ENCODE data around the gene G6PC1. TPM values are rescaled to one million over a fixed set of nuclear protein-coding genes. Genes with fewer than 3 reads are reported as not detected.

G6PC1 gene
- total RNA-seq, 1 donor from 2014 or later = not detected

DNA sequence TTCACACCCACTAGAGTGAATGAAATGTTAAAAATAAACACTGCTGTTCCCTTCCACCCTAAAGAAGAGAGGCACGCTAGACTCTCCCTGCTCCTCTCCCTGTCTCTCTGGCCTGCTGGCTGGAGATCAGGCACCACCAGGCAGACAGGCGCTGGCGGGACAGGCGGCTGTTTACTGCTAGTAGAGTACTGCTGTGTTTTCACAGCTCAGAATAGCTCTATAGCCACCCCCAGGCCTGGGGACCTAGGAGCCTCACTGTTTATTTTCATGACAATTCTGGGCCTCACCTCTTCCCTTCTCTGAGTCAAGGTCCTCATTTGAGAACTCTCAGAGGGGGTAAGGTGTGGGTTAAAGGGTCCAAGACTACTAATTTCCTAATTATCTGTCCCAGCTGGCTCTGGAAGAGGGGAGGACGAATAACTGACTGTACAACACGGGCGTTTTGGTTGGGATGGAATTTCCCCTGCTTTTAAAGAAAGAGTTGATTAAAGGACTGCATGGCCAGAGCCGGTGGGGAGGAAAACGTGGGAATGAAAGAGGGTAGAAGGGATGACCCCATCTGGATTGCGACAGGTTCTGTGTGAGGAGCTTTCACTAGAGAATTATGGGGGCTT lies 9.0 kb upstream of the G6PC1 start:
- Histone ChIP-seq H3K36me3 (no peaks in the 10 kb centered on the region), H3K27ac (peak overlapping the region; percentile 51), H3K27me3 (no peaks in the 10 kb centered on the region), H3K4me1 (peaks cover 15% of the 10 kb centered on the region), H3K4me3 (no peak overlapping the region), H3K9me3 (no peaks in the 10 kb centered on the region)
- TF ChIP-seq POLR2A (IDR thresholded peaks at IDR 0.05) = no peak
- no peak for TF ChIP-seq POLR2AphosphoS5 (IDR thresholded peaks at IDR 0.05; ENCODE audit: insufficient read depth in 1 of 2, low read depth in 1 of 2)
- TF ChIP-seq CTCF (IDR thresholded peaks at IDR 0.05) = no peak
- intact Hi-C loops (cut with DNase I) = no loop called here
- DNase-seq (ENCODE audit: extremely low spot score in 2 of 2) = no peak

GRCh38 chr17:42893359-42893758 lies 7.2 kb upstream of the G6PC1 start:
- intact Hi-C loops (cut with DNase I) = no loop called here
- Histone ChIP-seq H3K4me3 (no peak overlapping the region), H3K9me3 (no peaks in the 10 kb centered on the region), H3K4me1 (peaks cover 15% of the 10 kb centered on the region), H3K27ac (no peak overlapping the region), H3K27me3 (no peaks in the 10 kb centered on the region), H3K36me3 (no peaks in the 10 kb centered on the region)
- TF ChIP-seq CTCF (IDR thresholded peaks at IDR 0.05) = no peak
- TF ChIP-seq POLR2A (IDR thresholded peaks at IDR 0.05) = no peak
- no peak for TF ChIP-seq POLR2AphosphoS5 (IDR thresholded peaks at IDR 0.05; ENCODE audit: insufficient read depth in 1 of 2, low read depth in 1 of 2)
- DNase-seq (ENCODE audit: extremely low spot score in 2 of 2) = no peak

DNA sequence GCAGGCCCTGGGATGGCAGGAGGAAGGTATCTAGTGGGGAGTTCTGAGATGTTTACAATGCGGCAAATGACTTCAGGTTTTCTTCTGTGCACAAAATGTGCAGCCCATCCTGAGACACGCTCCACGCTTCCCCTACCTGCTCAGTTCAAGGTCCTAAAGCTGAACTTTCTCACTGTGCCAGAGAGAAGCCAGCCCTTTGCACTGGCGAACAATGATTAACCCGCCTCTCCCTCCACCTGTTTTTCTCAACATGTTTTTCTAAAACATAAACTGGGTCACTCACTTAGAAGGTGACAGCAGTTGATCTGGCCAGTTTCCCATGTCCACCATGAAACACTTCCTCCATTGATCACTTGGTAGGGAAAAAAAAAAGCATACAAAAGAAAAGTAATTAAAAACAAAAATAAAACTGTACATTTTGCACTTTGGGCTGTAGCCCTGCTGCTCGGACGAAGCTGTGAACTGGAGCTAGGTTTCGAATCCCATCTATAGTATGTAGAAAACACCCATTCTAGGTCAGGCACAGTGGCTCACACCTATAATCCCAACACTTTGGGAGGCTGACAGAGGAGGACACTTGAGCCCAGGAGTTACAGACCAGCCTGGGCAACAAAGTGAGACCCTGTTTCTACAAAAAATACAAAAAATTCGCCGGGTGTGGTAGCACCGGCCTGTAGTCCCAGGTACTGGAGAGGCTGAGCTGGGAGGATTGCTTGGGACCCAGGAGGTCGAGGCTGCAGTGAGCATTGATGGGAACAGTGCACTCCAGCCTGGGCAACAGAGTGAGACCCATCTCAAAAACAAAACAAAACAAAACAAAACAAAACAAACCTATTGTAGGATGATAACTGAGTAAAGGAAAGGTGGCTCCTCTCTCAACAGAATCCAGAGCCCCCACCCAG lies 6.1 kb upstream of the G6PC1 start:
- Histone ChIP-seq H3K9me3 (no peaks in the 10 kb centered on the region), H3K4me3 (no peak overlapping the region), H3K27ac (peak overlapping the region; percentile 55), H3K36me3 (no peaks in the 10 kb centered on the region), H3K27me3 (no peaks in the 10 kb centered on the region), H3K4me1 (peaks cover 15% of the 10 kb centered on the region)
- TF ChIP-seq POLR2AphosphoS5 (IDR thresholded peaks at IDR 0.05; ENCODE audit: insufficient read depth in 1 of 2, low read depth in 1 of 2) = no peak
- no peak for TF ChIP-seq POLR2A (IDR thresholded peaks at IDR 0.05)
- TF ChIP-seq CTCF (IDR thresholded peaks at IDR 0.05) = no peak
- intact Hi-C loops (cut with DNase I) = no loop called here
- no peak for DNase-seq (ENCODE audit: extremely low spot score in 2 of 2)

DNA sequence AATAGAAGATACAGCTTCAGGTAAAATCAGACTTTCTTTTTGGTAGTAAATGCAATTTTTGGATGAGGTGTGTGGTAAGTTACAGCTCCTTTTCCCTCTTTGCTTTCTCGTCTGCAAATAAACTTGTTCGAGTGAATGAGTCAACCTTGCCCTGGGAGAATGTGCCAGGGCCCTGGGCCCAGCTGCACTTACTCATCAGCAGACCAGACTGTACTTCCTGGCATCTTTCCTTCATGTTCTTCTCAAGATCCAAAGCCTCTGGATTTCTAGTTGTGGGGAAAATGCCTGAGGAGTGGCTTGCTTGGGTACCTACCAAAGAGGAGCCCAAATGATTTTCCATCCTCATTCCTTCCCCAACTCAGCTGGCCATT lies 5.4 kb upstream of the G6PC1 start:
- DNase-seq (ENCODE audit: extremely low spot score in 2 of 2) = no peak
- Histone ChIP-seq H3K36me3 (no peaks in the 10 kb centered on the region), H3K4me3 (no peak overlapping the region), H3K4me1 (peaks cover 15% of the 10 kb centered on the region), H3K27me3 (no peaks in the 10 kb centered on the region), H3K27ac (no peak overlapping the region), H3K9me3 (no peaks in the 10 kb centered on the region)
- intact Hi-C loops (cut with DNase I) = no loop called here
- TF ChIP-seq CTCF (IDR thresholded peaks at IDR 0.05) = no peak
- TF ChIP-seq POLR2AphosphoS5 (IDR thresholded peaks at IDR 0.05; ENCODE audit: insufficient read depth in 1 of 2, low read depth in 1 of 2) = peak in 1 of 2 donors; percentile 64
